OCI-LY1 (cell line): ENCODE data around the gene TEPSIN.
A peak's percentile ranks its signal among the peaks of the same experiment; 100 is the strongest.

Experiments
- H2AFZ ChIP-seq: fragments of 200-600 bp; sonication (generic), shearing (Covaris generic); 2 replicates; pipeline ENCODE4 v1.6.0; 2014; ENCODE audit warnings: antibody characterized with exemption, mild to moderate bottlenecking, low read length
- H3F3A ChIP-seq: fragments of 200-600 bp; sonication (generic), shearing (Covaris generic); 2 replicates; pipeline ENCODE4 v1.6.0; 2014; ENCODE audit warnings: mild to moderate bottlenecking, antibody characterized with exemption, low read length, moderate library complexity; ENCODE audit not compliant: insufficient read depth
- H3K27ac ChIP-seq: fragments of 200-600 bp; sonication (generic); 2 replicates; pipeline ENCODE4 v1.5.1; 2014; ENCODE audit warnings: low read length, mixed run types, mild to moderate bottlenecking, low read depth; ENCODE audit not compliant: poor library complexity, severe bottlenecking
- H3K27me3 ChIP-seq: fragments of 200-600 bp; sonication (generic); 2 replicates; pipeline ENCODE4 v1.6.0; 2014; ENCODE audit warnings: antibody characterized with exemption, mild to moderate bottlenecking, low read length, moderate library complexity; ENCODE audit not compliant: insufficient read depth
- H3K36me3 ChIP-seq: fragments of 200-600 bp; sonication (generic); 2 replicates; pipeline ENCODE4 v1.6.1; 2014; ENCODE audit warnings: mild to moderate bottlenecking, antibody characterized with exemption, low read length, moderate library complexity, mixed read lengths; ENCODE audit not compliant: insufficient read depth
- H3K4me1 ChIP-seq: fragments of 200-600 bp; sonication (generic); 2 replicates; pipeline ENCODE4 v1.5.1; 2014; ENCODE audit warnings: mild to moderate bottlenecking, low read length, moderate library complexity; ENCODE audit not compliant: insufficient read depth, severe bottlenecking
- H3K4me2 ChIP-seq: fragments of 200-600 bp; sonication (generic), shearing (Covaris generic); 2 replicates; pipeline ENCODE4 v1.6.1; 2014; ENCODE audit warnings: low read length
- H3K4me3 ChIP-seq: fragments of 200-600 bp; sonication (generic); 2 replicates; pipeline ENCODE4 v1.5.1; 2014; ENCODE audit warnings: low read length, low read depth, mild to moderate bottlenecking, mixed read lengths; ENCODE audit not compliant: poor library complexity, severe bottlenecking
- H3K79me2 ChIP-seq: fragments of 200-600 bp; shearing (Covaris generic); 2 replicates; pipeline ENCODE4 v1.6.1; 2016; ENCODE audit warnings: mixed run types, low read length, mixed read lengths; ENCODE audit not compliant: insufficient read depth
- H3K9ac ChIP-seq: fragments of 200-600 bp; sonication (generic), shearing (Covaris generic); 2 replicates; pipeline ENCODE4 v1.6.1; 2014; ENCODE audit warnings: mild to moderate bottlenecking, low read length, mixed read lengths
- H3K9me2 ChIP-seq: fragments of 200-600 bp; sonication (generic), shearing (Covaris generic); 2 replicates; pipeline ENCODE4 v1.6.1; 2014; ENCODE audit warnings: low read depth, mild to moderate bottlenecking, low read length, mixed read lengths
- H3K9me3 ChIP-seq: fragments of 200-600 bp; shearing (Covaris generic); 2 replicates; pipeline ENCODE4 v1.6.1; 2014; ENCODE audit warnings: low read length, mixed read lengths
- H4K20me1 ChIP-seq: fragments of 200-600 bp; sonication (generic), shearing (Covaris generic); 2 replicates; pipeline ENCODE4 v1.6.0; 2016; ENCODE audit warnings: mild to moderate bottlenecking, low read length; ENCODE audit not compliant: insufficient read depth
- CTCF ChIP-seq: fragments of 200-600 bp; sonication (generic), shearing (Covaris generic); IDR thresholded peaks from 2 replicates; pipeline ENCODE4 v1.5.1; 2017; ENCODE audit warnings: mild to moderate bottlenecking, antibody characterized with exemption, low read length, moderate library complexity, mixed read lengths
- EZH2 ChIP-seq: fragments of 200-600 bp; sonication (generic), shearing (Covaris generic); IDR thresholded peaks from 2 replicates; pipeline ENCODE4 v1.8.0; 2017; ENCODE audit warnings: borderline replicate concordance, mixed run types, mild to moderate bottlenecking, antibody characterized with exemption, low read length, moderate library complexity, mixed read lengths

The TEPSIN gene

GRCh38 chr17:81207610-81208581, 31.0 kb downstream of the TEPSIN start:
- peaks cover 16% of the 10 kb centered on the region; the same call in 1 of the 2 replicates for H3K36me3 ChIP-seq
- no peak overlapping the region for H3K4me2 ChIP-seq
- TF ChIP-seq CTCF (no peak), EZH2 (no peak)

GRCh38 chr17:81206657-81207056, 32.2 kb downstream of the TEPSIN start:
- H3K36me3 ChIP-seq: peaks cover 16% of the 10 kb centered on the region; the same call in 1 of the 2 replicates
- H3K4me3 ChIP-seq: no peak overlapping the region
- no peak overlapping the region for H2AFZ ChIP-seq
- no peaks in the 10 kb centered on the region for H3K4me1 ChIP-seq
- no peak overlapping the region for H3K4me2 ChIP-seq
- H3K27ac ChIP-seq: no peak overlapping the region
- no peak overlapping the region for H3K9ac ChIP-seq
- H3F3A ChIP-seq: no peaks in the 10 kb centered on the region
- no peaks in the 10 kb centered on the region for H3K9me3 ChIP-seq
- H3K27me3 ChIP-seq: no peaks in the 10 kb centered on the region
- TF ChIP-seq EZH2 (no peak), CTCF (no peak)
- H3K79me2 ChIP-seq: no peaks in the 10 kb centered on the region
- no peaks in the 10 kb centered on the region for H4K20me1 ChIP-seq
- H3K9me2 ChIP-seq: no peaks in the 10 kb centered on the region

More at GRCh38 chr17:81207610-81208581, 31.0 kb downstream of the TEPSIN start:
- Histone ChIP-seq H4K20me1 (no peaks in the 10 kb centered on the region), H3K79me2 (no peaks in the 10 kb centered on the region), H3F3A (no peaks in the 10 kb centered on the region), H3K4me3 (no peak overlapping the region), H3K9me3 (no peaks in the 10 kb centered on the region), H3K27me3 (no peaks in the 10 kb centered on the region), H2AFZ (no peak overlapping the region), H3K27ac (peak overlapping the region; percentile 51), H3K4me1 (no peaks in the 10 kb centered on the region), H3K9me2 (no peaks in the 10 kb centered on the region), H3K9ac (no peak overlapping the region)

- Histone ChIP-seq H3K4me1 (peaks cover 4% of the 10 kb centered on the region), H2AFZ (no peak overlapping the region), H3F3A (no peaks in the 10 kb centered on the region), H3K27me3 (no peaks in the 10 kb centered on the region), H3K4me2 (no peak overlapping the region), H3K27ac (no peak overlapping the region), H3K36me3 (peaks cover 19% of the 10 kb centered on the region; the same call in 1 of the 2 replicates), H3K9ac (no peak overlapping the region), H4K20me1 (no peaks in the 10 kb centered on the region), H3K9me3 (no peaks in the 10 kb centered on the region), H3K4me3 (no peak overlapping the region), H3K9me2 (no peaks in the 10 kb centered on the region), H3K79me2 (no peaks in the 10 kb centered on the region)
- no peak for TF ChIP-seq CTCF
- TF ChIP-seq EZH2: no peak
These were observed 32.7 kb downstream of the TEPSIN start for GRCh38 chr17:81206166-81206565.
